Measurements from ENCODE around the gene CDK15. TPM values are rescaled to one million over a fixed set of nuclear protein-coding genes. Genes with fewer than 3 reads are reported as not detected.
"Not testable (repeated sequence)": the region's sequence is repeated elsewhere in the genome, so short reads cannot be mapped to it uniquely, and the experiment has no call there.

Gene CDK15
- total RNA-seq, 1 donor, result 0.27 TPM

- no peak for DNase-seq (ENCODE audit: low read depth in 2 of 3, low spot score in 2 of 3)
Measured at GRCh38 chr2:201788371-201788770, 18.0 kb upstream of the CDK15 start.

GRCh38 chr2:201789395-201789794 is 16.9 kb upstream of the CDK15 start:
- no peak for DNase-seq (ENCODE audit: low read depth in 2 of 3, low spot score in 2 of 3)

GRCh38 chr2:201790291-201790690 is 16.0 kb upstream of the CDK15 start:
- no peak for DNase-seq (ENCODE audit: low read depth in 2 of 3, low spot score in 2 of 3)

GRCh38 chr2:201790989-201791388 is 15.3 kb upstream of the CDK15 start:
- DNase-seq (ENCODE audit: low read depth in 2 of 3, low spot score in 2 of 3), result no peak

- DNase-seq (ENCODE audit: low read depth in 2 of 3, low spot score in 2 of 3), result no peak
Measured at GRCh38 chr2:201793631-201794030, 12.7 kb upstream of the CDK15 start.

- DNase-seq (ENCODE audit: low read depth in 2 of 3, low spot score in 2 of 3), result no peak
Measured at GRCh38 chr2:201794294-201794693, 12.0 kb upstream of the CDK15 start.

- peak in 2 of 3 donors; percentile 24 to 27 for DNase-seq (ENCODE audit: low read depth in 2 of 3, low spot score in 2 of 3)
Measured at GRCh38 chr2:201795607-201796477, 10.5 kb upstream of the CDK15 start.

- DNase-seq (ENCODE audit: low read depth in 2 of 3, low spot score in 2 of 3), result no peak
Measured at GRCh38 chr2:201796478-201796865, 9.9 kb upstream of the CDK15 start.

- DNase-seq (ENCODE audit: low read depth in 2 of 3, low spot score in 2 of 3), result no peak
Measured at GRCh38 chr2:201797175-201797840, 9.0 kb upstream of the CDK15 start.

- no peak for DNase-seq (ENCODE audit: low read depth in 2 of 3, low spot score in 2 of 3)
Measured at GRCh38 chr2:201798252-201798913, 8.0 kb upstream of the CDK15 start.

GRCh38 chr2:201798914-201799285 is 7.4 kb upstream of the CDK15 start:
- DNase-seq (ENCODE audit: low read depth in 2 of 3, low spot score in 2 of 3), result peak in 1 of 3 donors; percentile 31

- no peak for DNase-seq (ENCODE audit: low read depth in 2 of 3, low spot score in 2 of 3)
Measured at GRCh38 chr2:201807452-201807999, 1.2 kb downstream of the CDK15 start.

- DNase-seq (ENCODE audit: low read depth in 2 of 3, low spot score in 2 of 3), result no peak
Measured at GRCh38 chr2:201808027-201808426, 1.7 kb downstream of the CDK15 start.

GRCh38 chr2:201809633-201810032 is 3.3 kb downstream of the CDK15 start:
- no peak for DNase-seq (ENCODE audit: low read depth in 2 of 3, low spot score in 2 of 3)

- not testable (repeated sequence) for DNase-seq (ENCODE audit: low read depth in 2 of 3, low spot score in 2 of 3)
Measured at GRCh38 chr2:201810604-201811003, 4.3 kb downstream of the CDK15 start.

GRCh38 chr2:201813996-201814760 is 7.8 kb downstream of the CDK15 start:
- no peak for DNase-seq (ENCODE audit: low read depth in 2 of 3, low spot score in 2 of 3)

- DNase-seq (ENCODE audit: low read depth in 2 of 3, low spot score in 2 of 3), result no peak
Measured at GRCh38 chr2:201816657-201817575, 10.6 kb downstream of the CDK15 start.

GRCh38 chr2:201820383-201821007 is 14.2 kb downstream of the CDK15 start:
- no peak for DNase-seq (ENCODE audit: low read depth in 2 of 3, low spot score in 2 of 3)

- no peak for DNase-seq (ENCODE audit: low read depth in 2 of 3, low spot score in 2 of 3)
Measured at GRCh38 chr2:201821080-201821479, 14.7 kb downstream of the CDK15 start.
